HepG2 (cell line): Measurements from ENCODE around the gene PGAP3. TPM values are rescaled to one million over a fixed set of nuclear protein-coding genes. Genes with fewer than 3 reads are reported as not detected.

Experiments
- ATRX ChIP-seq: sonication (generic); formaldehyde crosslinking; IDR thresholded peaks from 2 replicates; pipeline ENCODE4 v1.4.0; 2020; ENCODE audit warnings: missing genetic modification reagents, borderline replicate concordance
- CREM ChIP-seq, 2 experiments: sonication (generic) in 1 of 2; formaldehyde crosslinking in 1 of 2; IDR thresholded peaks; 2 replicates each; pipeline versions ENCODE4 v1.4.0 to v1.6.1; 2016 to 2020; ENCODE audit warnings: antibody characterized with exemption in 1 of 2, mild to moderate bottlenecking in 1 of 2, missing genetic modification reagents in 1 of 2
- FOXC1 ChIP-seq: sonication (generic); formaldehyde crosslinking; IDR thresholded peaks from 2 replicates; pipeline ENCODE4 v1.8.0; 2022; ENCODE audit warnings: mild to moderate bottlenecking, missing genetic modification reagents, borderline replicate concordance
- GATA4 ChIP-seq: sonication (generic); IDR thresholded peaks from 2 replicates; pipeline ENCODE4 v1.6.1; 2016; ENCODE audit warnings: antibody characterized with exemption, low read depth, borderline replicate concordance
- HINFP ChIP-seq: sonication (generic); formaldehyde crosslinking; IDR thresholded peaks from 2 replicates; pipeline ENCODE4 v1.4.0; 2020; ENCODE audit warnings: low read depth, mild to moderate bottlenecking, missing genetic modification reagents
- JARID2 ChIP-seq: sonication (generic); formaldehyde crosslinking; IDR thresholded peaks from 2 replicates; pipeline ENCODE4 v1.8.1; 2023; ENCODE audit warnings: missing genetic modification reagents, inconsistent platforms; ENCODE audit not compliant: insufficient replicate concordance
- MAZ ChIP-seq, 2 experiments: sonication (generic) in 1 of 2; formaldehyde crosslinking in 1 of 2; IDR thresholded peaks; 2 replicates each; pipeline versions ENCODE4 v1.5.0 to v1.6.1; 2012 to 2020; ENCODE audit warnings: low read depth in 2 of 2, mild to moderate bottlenecking in 2 of 2, borderline replicate concordance in 1 of 2, improper control_type of control experiment in 1 of 2, low read length in 1 of 2, missing genetic modification reagents in 1 of 2, moderate library complexity in 1 of 2
- NFRKB ChIP-seq: fragments of 450-650 bp; IDR thresholded peaks from 2 replicates; pipeline ENCODE4 v1.6.1; 2017
- NKX3-1 ChIP-seq: sonication (generic); formaldehyde crosslinking; IDR thresholded peaks from 2 replicates; pipeline ENCODE4 v1.5.0; 2020; ENCODE audit warnings: missing genetic modification reagents
- NR1H2 ChIP-seq: sonication (generic); formaldehyde crosslinking; IDR thresholded peaks from 2 replicates; pipeline ENCODE4 v1.8.1; 2022; ENCODE audit warnings: low read depth, missing genetic modification reagents, borderline replicate concordance
- PRDM10 ChIP-seq: sonication (generic); formaldehyde crosslinking; IDR thresholded peaks from 2 replicates; pipeline ENCODE4 v1.4.0; 2020; ENCODE audit warnings: low read depth, missing genetic modification reagents
- RELA ChIP-seq: sonication (generic); formaldehyde crosslinking; IDR thresholded peaks from 2 replicates; pipeline ENCODE4 v1.4.0; 2020; ENCODE audit warnings: missing genetic modification reagents
- ZNF329 ChIP-seq: sonication (generic); formaldehyde crosslinking; IDR thresholded peaks from 2 replicates; pipeline ENCODE4 v1.9.0; 2021; ENCODE audit warnings: low read depth, mild to moderate bottlenecking, missing genetic modification reagents
- ZNF569 ChIP-seq: sonication (generic); formaldehyde crosslinking; IDR thresholded peaks from 2 replicates; pipeline ENCODE4 v1.5.0; 2020; ENCODE audit warnings: mild to moderate bottlenecking, missing genetic modification reagents, moderate library complexity, borderline replicate concordance
- ZNF780A ChIP-seq: sonication (generic); formaldehyde crosslinking; IDR thresholded peaks from 2 replicates; pipeline ENCODE4 v1.8.0; 2022; ENCODE audit warnings: mild to moderate bottlenecking, missing genetic modification reagents, moderate library complexity
- polyA plus RNA-seq, 8 experiments: library from polyadenylated mRNA; depleted of rRNA in 3 of 8; stranded (reverse) in 7 of 8; unstranded in 1 of 8; fragments of >200 nt; fragmentation: Illumina TruSeq in 4 of 8; extraction: Trizol in 4 of 8; gene quantifications; 2 replicates each; pipeline versions ENCODE4 v1.2.1 to v1.2.3, GENCODE V29; 2011 to 2016; ENCODE audit warnings: low read depth in 4 of 8, missing spikeins in 1 of 8, mixed read lengths in 1 of 8; ENCODE audit not compliant: insufficient read depth in 1 of 8
- total RNA-seq, 5 experiments: library from RNA; depleted of rRNA; stranded (reverse); fragments of >200 nt; fragmentation: Illumina TruSeq; extraction: Trizol; gene quantifications; 2 replicates each; pipeline ENCODE4 v1.2.3, GENCODE V29; 2016; ENCODE audit warnings: low read depth in 1 of 5
- TF ChIP-seq, protein P1 (sequence below): sonication (generic); formaldehyde crosslinking; IDR thresholded peaks from 2 replicates; pipeline ENCODE4 v1.5.0; 2020; ENCODE audit warnings: mild to moderate bottlenecking, missing genetic modification reagents
- TF ChIP-seq, protein P2 (sequence below): IDR thresholded peaks from 2 replicates; pipeline ENCODE4 v1.6.1; 2016; ENCODE audit warnings: mild to moderate bottlenecking, missing biosample characterization, missing genetic modification reagents
- TF ChIP-seq, protein P3 (sequence below): sonication (generic); formaldehyde crosslinking; conservative IDR thresholded peaks from 2 replicates; pipeline ENCODE4 v1.4.0; 2020; ENCODE audit warnings: missing genetic modification reagents

PGAP3 gene
- total and polyA plus RNA-seq, 2 of the 13 experiments (the other 11 are each of a cell fraction or from before 2014, with no cell fraction given): 11.9 to 14.6 TPM

DNA sequence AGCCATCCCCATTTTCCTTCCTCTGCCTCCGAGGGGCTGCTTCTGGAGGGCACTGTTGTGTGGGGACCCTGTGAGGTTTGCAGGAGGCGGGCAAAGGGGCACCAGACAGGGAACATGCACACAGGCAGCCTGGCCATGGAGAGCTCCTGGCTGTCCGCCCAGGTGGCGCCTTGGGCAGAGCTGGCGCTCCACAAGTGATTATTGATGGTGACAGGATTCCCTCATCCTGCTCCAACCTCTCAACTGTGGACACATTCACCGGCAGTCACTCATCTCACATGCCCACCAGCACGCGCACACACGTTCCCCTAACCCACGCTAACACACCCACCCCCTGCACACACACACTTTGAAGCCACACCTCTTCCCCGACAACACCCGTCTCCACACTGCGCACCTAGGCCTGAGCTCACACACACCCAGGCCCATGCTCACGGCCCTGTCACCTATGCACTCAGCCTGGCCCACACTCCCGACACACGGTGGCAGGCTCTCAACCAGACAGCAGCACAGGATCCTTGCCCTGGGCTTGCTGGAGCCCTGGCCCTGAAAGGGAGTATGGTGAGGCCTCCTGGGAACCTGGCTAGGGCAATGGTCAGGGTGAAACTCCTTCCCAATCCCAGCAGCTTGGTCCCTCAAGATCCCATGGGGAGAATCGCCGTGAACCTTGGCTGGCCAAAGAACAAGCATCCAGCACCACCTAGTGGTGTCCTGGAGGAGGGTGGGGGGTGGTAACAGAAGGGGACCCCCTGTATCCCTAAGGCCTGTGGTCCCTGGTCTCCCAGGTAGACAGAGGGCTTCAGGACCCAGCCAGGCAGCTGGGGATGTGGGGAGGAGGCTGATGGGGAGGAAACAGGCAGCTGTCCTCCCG lies 16.0 kb downstream of the PGAP3 start (continued):
- TF ChIP-seq PRDM10 (CRISPR knock-in tag): no peak
- TF ChIP-seq JARID2 (CRISPR knock-in tag): no peak
- no peak for TF ChIP-seq ATRX (CRISPR knock-in tag)
- peak; percentile 71; the same call in 1 of the 2 replicates for TF ChIP-seq MAZ (IDR thresholded peaks at IDR 0.05; ENCODE audit: borderline replicate concordance, low read depth, low read length)
- peak; percentile 88; the same call in 1 of the 2 replicates for TF ChIP-seq MAZ (CRISPR knock-in tag; IDR thresholded peaks at IDR 0.05; ENCODE audit: low read depth)
- TF ChIP-seq ZNF569 (CRISPR knock-in tag): no peak
- no peak for TF ChIP-seq RELA (CRISPR knock-in tag)
- TF ChIP-seq ZNF329 (CRISPR knock-in tag): no peak
- TF ChIP-seq, protein P1, sequence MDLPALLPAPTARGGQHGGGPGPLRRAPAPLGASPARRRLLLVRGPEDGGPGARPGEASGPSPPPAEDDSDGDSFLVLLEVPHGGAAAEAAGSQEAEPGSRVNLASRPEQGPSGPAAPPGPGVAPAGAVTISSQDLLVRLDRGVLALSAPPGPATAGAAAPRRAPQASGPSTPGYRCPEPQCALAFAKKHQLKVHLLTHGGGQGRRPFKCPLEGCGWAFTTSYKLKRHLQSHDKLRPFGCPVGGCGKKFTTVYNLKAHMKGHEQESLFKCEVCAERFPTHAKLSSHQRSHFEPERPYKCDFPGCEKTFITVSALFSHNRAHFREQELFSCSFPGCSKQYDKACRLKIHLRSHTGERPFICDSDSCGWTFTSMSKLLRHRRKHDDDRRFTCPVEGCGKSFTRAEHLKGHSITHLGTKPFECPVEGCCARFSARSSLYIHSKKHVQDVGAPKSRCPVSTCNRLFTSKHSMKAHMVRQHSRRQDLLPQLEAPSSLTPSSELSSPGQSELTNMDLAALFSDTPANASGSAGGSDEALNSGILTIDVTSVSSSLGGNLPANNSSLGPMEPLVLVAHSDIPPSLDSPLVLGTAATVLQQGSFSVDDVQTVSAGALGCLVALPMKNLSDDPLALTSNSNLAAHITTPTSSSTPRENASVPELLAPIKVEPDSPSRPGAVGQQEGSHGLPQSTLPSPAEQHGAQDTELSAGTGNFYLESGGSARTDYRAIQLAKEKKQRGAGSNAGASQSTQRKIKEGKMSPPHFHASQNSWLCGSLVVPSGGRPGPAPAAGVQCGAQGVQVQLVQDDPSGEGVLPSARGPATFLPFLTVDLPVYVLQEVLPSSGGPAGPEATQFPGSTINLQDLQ (CRISPR knock-in tag): no peak
- TF ChIP-seq CREM (IDR thresholded peaks at IDR 0.05): no peak
- TF ChIP-seq CREM (CRISPR knock-in tag; IDR thresholded peaks at IDR 0.05): no peak
- TF ChIP-seq NFRKB: no peak
- TF ChIP-seq, protein P2, sequence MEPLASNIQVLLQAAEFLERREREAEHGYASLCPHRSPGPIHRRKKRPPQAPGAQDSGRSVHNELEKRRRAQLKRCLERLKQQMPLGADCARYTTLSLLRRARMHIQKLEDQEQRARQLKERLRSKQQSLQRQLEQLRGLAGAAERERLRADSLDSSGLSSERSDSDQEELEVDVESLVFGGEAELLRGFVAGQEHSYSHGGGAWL (CRISPR knock-in tag): no peak
- TF ChIP-seq, protein P3, sequence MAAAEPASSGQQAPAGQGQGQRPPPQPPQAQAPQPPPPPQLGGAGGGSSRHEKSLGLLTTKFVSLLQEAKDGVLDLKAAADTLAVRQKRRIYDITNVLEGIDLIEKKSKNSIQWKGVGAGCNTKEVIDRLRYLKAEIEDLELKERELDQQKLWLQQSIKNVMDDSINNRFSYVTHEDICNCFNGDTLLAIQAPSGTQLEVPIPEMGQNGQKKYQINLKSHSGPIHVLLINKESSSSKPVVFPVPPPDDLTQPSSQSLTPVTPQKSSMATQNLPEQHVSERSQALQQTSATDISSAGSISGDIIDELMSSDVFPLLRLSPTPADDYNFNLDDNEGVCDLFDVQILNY (CRISPR knock-in tag): no peak
- no peak for TF ChIP-seq GATA4
- TF ChIP-seq NKX3-1: no peak
- no peak for TF ChIP-seq ZNF780A (CRISPR knock-in tag)
- TF ChIP-seq HINFP: peak; percentile 67; the same call in 1 of the 2 replicates
- TF ChIP-seq FOXC1 (CRISPR knock-in tag): peak; percentile 89
- TF ChIP-seq NR1H2 (CRISPR knock-in tag): no peak
